ENCODE results near the gene PEDS1. TPM values are rescaled to one million over a fixed set of nuclear protein-coding genes. Genes with fewer than 3 reads are reported as not detected.

PEDS1 gene
- total RNA-seq, 1 experiment from 2014 or later = 53.8 TPM

GRCh38 chr20:50142812-50143211, 10.7 kb downstream of the PEDS1 start:
- no TSS peak for BruUV-seq (replicated peaks)
- H3K9me3 ChIP-seq (ENCODE audit: low read length) = no peaks in the 10 kb centered on the region
- no peak overlapping the region for H3K27ac ChIP-seq (ENCODE audit: low read length)
- TF ChIP-seq EZH2 (IDR thresholded peaks at IDR 0.05; ENCODE audit: low read length, unreplicated experiment) = no peak
- TF ChIP-seq EZH2phosphoT487 (IDR thresholded peaks at IDR 0.05; ENCODE audit: borderline replicate concordance, low read length) = no peak
- no peak for TF ChIP-seq CTCF (conservative IDR thresholded peaks at IDR 0.05; ENCODE audit: low read depth, low read length)
- no peak overlapping the region for H3K4me3 ChIP-seq (ENCODE audit: low read length)
- no peaks in the 10 kb centered on the region for H3K27me3 ChIP-seq (ENCODE audit: low read length)
- intact Hi-C loops (cut with micrococcal nuclease) = no loop called here
- peaks cover 52% of the 10 kb centered on the region for H3K36me3 ChIP-seq (ENCODE audit: low read depth, low read length)
- POLR2A ChIA-PET (ENCODE audit: unreplicated experiment) = no interaction called here
- no peaks in the 10 kb centered on the region for H3F3A ChIP-seq (ENCODE audit: low read length, unreplicated experiment)
- no peak for DNase-seq
- peaks cover 95% of the 10 kb centered on the region for H3K79me2 ChIP-seq (ENCODE audit: low read length)
- H3K9me2 ChIP-seq (replicated peaks; ENCODE audit: low read length) = no peaks in the 10 kb centered on the region
- CTCF ChIA-PET = no interaction called here
- H3K9ac ChIP-seq (ENCODE audit: low read length) = no peak overlapping the region
- H3K4me2 ChIP-seq (ENCODE audit: low read length) = no peak overlapping the region
- H2AFZ ChIP-seq (ENCODE audit: low read length) = no peak overlapping the region
- H4K20me1 ChIP-seq (ENCODE audit: low read length) = peaks cover 6% of the 10 kb centered on the region; the same call in 1 of the 2 replicates
- ATAC-seq = no peak
- H3K4me1 ChIP-seq (ENCODE audit: insufficient read depth, low read length) = peaks cover 37% of the 10 kb centered on the region

GRCh38 chr20:50141811-50142561, 11.5 kb downstream of the PEDS1 start:
- no peak overlapping the region for H3K27ac ChIP-seq (ENCODE audit: low read length)
- H3K9me2 ChIP-seq (replicated peaks; ENCODE audit: low read length) = no peaks in the 10 kb centered on the region
- H3K4me2 ChIP-seq (ENCODE audit: low read length) = no peak overlapping the region
- no peaks in the 10 kb centered on the region for H3K27me3 ChIP-seq (ENCODE audit: low read length)
- no peaks in the 10 kb centered on the region for H3K9me3 ChIP-seq (ENCODE audit: low read length)
- no peak overlapping the region for H3K4me3 ChIP-seq (ENCODE audit: low read length)
- no peak overlapping the region for H3K9ac ChIP-seq (ENCODE audit: low read length)
- TF ChIP-seq CTCF (conservative IDR thresholded peaks at IDR 0.05; ENCODE audit: low read depth, low read length) (no peak), EZH2 (IDR thresholded peaks at IDR 0.05; ENCODE audit: low read length, unreplicated experiment) (no peak), EZH2phosphoT487 (IDR thresholded peaks at IDR 0.05; ENCODE audit: borderline replicate concordance, low read length) (no peak)
- BruUV-seq (replicated peaks) = no TSS peak
- ChIA-PET CTCF (no interaction called here), POLR2A (ENCODE audit: unreplicated experiment) (interaction anchor here (0.6 kb wide), 1 partner anchor 12 kb away, joined by 5 read pairs; no protein-coding TSS in a partner anchor)
- H3K4me1 ChIP-seq (ENCODE audit: insufficient read depth, low read length) = peaks cover 37% of the 10 kb centered on the region
- peaks cover 6% of the 10 kb centered on the region; the same call in 1 of the 2 replicates for H4K20me1 ChIP-seq (ENCODE audit: low read length)
- H3K36me3 ChIP-seq (ENCODE audit: low read depth, low read length) = peaks cover 52% of the 10 kb centered on the region
- H3F3A ChIP-seq (ENCODE audit: low read length, unreplicated experiment) = no peaks in the 10 kb centered on the region
- no peak for ATAC-seq
- peaks cover 95% of the 10 kb centered on the region for H3K79me2 ChIP-seq (ENCODE audit: low read length)
- intact Hi-C loops (cut with micrococcal nuclease) = no loop called here
- H2AFZ ChIP-seq (ENCODE audit: low read length) = no peak overlapping the region
- DNase-seq = no peak

GRCh38 chr20:50141018-50141675, 12.4 kb downstream of the PEDS1 start:
- peaks cover 6% of the 10 kb centered on the region; the same call in 1 of the 2 replicates for H4K20me1 ChIP-seq (ENCODE audit: low read length)
- H3K4me3 ChIP-seq (ENCODE audit: low read length) = no peak overlapping the region
- ChIA-PET CTCF (no interaction called here), POLR2A (ENCODE audit: unreplicated experiment) (interaction anchor here (0.6 kb wide), 1 partner anchor 162 kb away, joined by 6 read pairs; no protein-coding TSS in a partner anchor)
- H3K36me3 ChIP-seq (ENCODE audit: low read depth, low read length) = peaks cover 54% of the 10 kb centered on the region
- no peaks in the 10 kb centered on the region for H3K9me2 ChIP-seq (replicated peaks; ENCODE audit: low read length)
- H2AFZ ChIP-seq (ENCODE audit: low read length) = no peak overlapping the region
- BruUV-seq (replicated peaks) = no TSS peak
- peaks cover 33% of the 10 kb centered on the region for H3K4me1 ChIP-seq (ENCODE audit: insufficient read depth, low read length)
- ATAC-seq (no peak), DNase-seq (no peak)
- no peaks in the 10 kb centered on the region for H3K27me3 ChIP-seq (ENCODE audit: low read length)
- H3K4me2 ChIP-seq (ENCODE audit: low read length) = no peak overlapping the region
- H3K27ac ChIP-seq (ENCODE audit: low read length) = no peak overlapping the region
- TF ChIP-seq CTCF (conservative IDR thresholded peaks at IDR 0.05; ENCODE audit: low read depth, low read length) (no peak), EZH2 (IDR thresholded peaks at IDR 0.05; ENCODE audit: low read length, unreplicated experiment) (no peak), EZH2phosphoT487 (IDR thresholded peaks at IDR 0.05; ENCODE audit: borderline replicate concordance, low read length) (no peak)
- H3K9me3 ChIP-seq (ENCODE audit: low read length) = no peaks in the 10 kb centered on the region
- peaks cover 95% of the 10 kb centered on the region for H3K79me2 ChIP-seq (ENCODE audit: low read length)
- H3F3A ChIP-seq (ENCODE audit: low read length, unreplicated experiment) = no peaks in the 10 kb centered on the region
- no peak overlapping the region for H3K9ac ChIP-seq (ENCODE audit: low read length)
- intact Hi-C loops (cut with micrococcal nuclease) = no loop called here
